IPS-NIHi7 (cell line): Measurements from ENCODE around the gene OGT.
"Not testable (repeated sequence)": the region's sequence is repeated elsewhere in the genome, so short reads cannot be mapped to it uniquely, and the experiment has no call there.

Experiments
- DNase-seq: peaks from one replicate; pipeline ENCODE4 v3.0.0; 2012; ENCODE audit warnings: mixed read lengths; ENCODE audit errors: extremely low spot score

OGT gene

GRCh38 chrX:71532753-71533425, at the start of gene OGT:
Gene OGT (plus strand): TSS chrX:71533104. CDS start chrX:71533300, 196 bp downstream.
- DNase-seq: peak; percentile 77

- no peak for DNase-seq
Measured at GRCh38 chrX:71487814-71488213, 45.1 kb upstream of the OGT start.

- no peak for DNase-seq
Measured at GRCh38 chrX:71489540-71489939, 43.4 kb upstream of the OGT start.

GRCh38 chrX:71492231-71493065, 40.5 kb upstream of the OGT start:
- DNase-seq: peak; percentile 40

GRCh38 chrX:71493111-71493613, 39.7 kb upstream of the OGT start:
- no peak for DNase-seq

GRCh38 chrX:71495979-71496378, 36.9 kb upstream of the OGT start:
- DNase-seq: not testable (repeated sequence)

GRCh38 chrX:71496476-71496875, 36.4 kb upstream of the OGT start:
- no peak for DNase-seq

- DNase-seq: not testable (repeated sequence)
Measured at GRCh38 chrX:71502080-71502479, 30.8 kb upstream of the OGT start.

- no peak for DNase-seq
Measured at GRCh38 chrX:71504346-71504745, 28.6 kb upstream of the OGT start.

- no peak for DNase-seq
Measured at GRCh38 chrX:71509289-71509688, 23.6 kb upstream of the OGT start.

- no peak for DNase-seq
Measured at GRCh38 chrX:71510161-71510560, 22.7 kb upstream of the OGT start.

- not testable (repeated sequence) for DNase-seq
Measured at GRCh38 chrX:71513731-71514130, 19.2 kb upstream of the OGT start.

- no peak for DNase-seq
Measured at GRCh38 chrX:71514367-71515037, 18.4 kb upstream of the OGT start.

GRCh38 chrX:71515038-71515396, 17.9 kb upstream of the OGT start:
- DNase-seq: no peak

GRCh38 chrX:71525316-71525715, 7.6 kb upstream of the OGT start:
- no peak for DNase-seq

- no peak for DNase-seq
Measured at GRCh38 chrX:71532078-71532752, 689 bp upstream of the OGT start.

- no peak for DNase-seq
Measured at GRCh38 chrX:71533516-71533850, 579 bp downstream of the OGT start.

- peak; percentile 13 for DNase-seq
Measured at GRCh38 chrX:71533851-71534561, 1.1 kb downstream of the OGT start.

- DNase-seq: no peak
Measured at GRCh38 chrX:71534773-71535544, 2.1 kb downstream of the OGT start.

- DNase-seq: no peak
Measured at GRCh38 chrX:71536285-71536684, 3.4 kb downstream of the OGT start.

GRCh38 chrX:71537743-71538142, 4.8 kb downstream of the OGT start:
- no peak for DNase-seq
